Calu3 (cell line): ENCODE results near the gene LRRC42. TPM values are rescaled to one million over a fixed set of nuclear protein-coding genes. Genes with fewer than 3 reads are reported as not detected.

Source experiments
- BruUV-seq: library from RNA; stranded (reverse); fragments of 400-500 nt; replicated peaks from 2 replicates; lab custom pipeline; 2021; lab: Mats Ljungman, UMichigan
- CTCF ChIA-PET: fragments of 300-600 bp; sonication (Branson Sonifier 250); formaldehyde crosslinking; loops from one replicate; lab custom pipeline; 2022; ENCODE audit warnings: antibody characterized with exemption; lab: Charles Lee
- DNase-seq: peaks from one replicate; pipeline ENCODE4 v3.0.0; 2022
- H3K27ac Mint-ChIP-seq: one replicate; pipeline ENCODE4 v1.8.0; 2022; ENCODE audit warnings: mixed read lengths; ENCODE audit not compliant: unreplicated experiment
- H3K27me3 Mint-ChIP-seq: one replicate; pipeline ENCODE4 v1.8.0; 2022; ENCODE audit warnings: mixed read lengths; ENCODE audit not compliant: unreplicated experiment
- H3K36me3 Mint-ChIP-seq: one replicate; pipeline ENCODE4 v1.8.0; 2022; ENCODE audit warnings: mild to moderate bottlenecking, moderate library complexity, mixed read lengths; ENCODE audit not compliant: insufficient read depth, unreplicated experiment
- H3K4me1 Mint-ChIP-seq: one replicate; pipeline ENCODE4 v1.8.0; 2022; ENCODE audit warnings: mild to moderate bottlenecking, low read depth, mixed read lengths; ENCODE audit not compliant: unreplicated experiment
- H3K4me3 Mint-ChIP-seq: one replicate; pipeline ENCODE4 v1.8.0; 2022; ENCODE audit warnings: mild to moderate bottlenecking, low read depth, moderate library complexity, mixed read lengths; ENCODE audit not compliant: unreplicated experiment
- H3K9me3 Mint-ChIP-seq: one replicate; pipeline ENCODE4 v1.8.0; 2022; ENCODE audit warnings: low read depth, mixed read lengths; ENCODE audit not compliant: unreplicated experiment
- CTCF ChIP-seq: fragments of 200-600 bp; IDR thresholded peaks from one replicate; pipeline ENCODE4 v1.8.0; 2022; ENCODE audit warnings: antibody characterized with exemption; ENCODE audit not compliant: unreplicated experiment
- intact Hi-C: fragments of 100-400 bp; cut with micrococcal nuclease; formaldehyde crosslinking; loops from one replicate; pipeline ENCODE4 v1.10.0; 2022; ENCODE audit not compliant: unreplicated experiment
- total RNA-seq: library from RNA; stranded (reverse); gene quantifications from 2 replicates; pipeline ENCODE4 v1.2.3, GENCODE V29; 2022

Gene LRRC42
- total RNA-seq, 1 experiment from 2014 or later: 24.9 TPM

- Mint-ChIP-seq H3K27me3 (no peaks in the 10 kb centered on the region), H3K4me3 (no peak overlapping the region), H3K4me1 (peaks cover 9% of the 10 kb centered on the region), H3K27ac (no peak overlapping the region), H3K36me3 (no peaks in the 10 kb centered on the region), H3K9me3 (no peaks in the 10 kb centered on the region)
- DNase-seq: no peak
- intact Hi-C loops: no loop called here
- CTCF ChIA-PET: interaction anchor here (0.5 kb wide), 1 partner anchor 79 kb away, joined by 3 read pairs; no protein-coding TSS in a partner anchor
- no peak for TF ChIP-seq CTCF
- BruUV-seq: no TSS peak
Measured at GRCh38 chr1:53971718-53972117, 25.6 kb downstream of the LRRC42 start.

- H3K4me3 Mint-ChIP-seq: no peak overlapping the region
- CTCF ChIA-PET: interaction anchor here (0.6 to 1.5 kb wide), 2 partner anchors 77 to 218 kb away, joined by 4 read pairs; partner anchors contain the start of genes TCEANC2 and TMEM59
- BruUV-seq: no TSS peak
- DNase-seq: no peak
- no peaks in the 10 kb centered on the region for H3K9me3 Mint-ChIP-seq
- H3K4me1 Mint-ChIP-seq: no peaks in the 10 kb centered on the region
- no peaks in the 10 kb centered on the region for H3K36me3 Mint-ChIP-seq
- no peak for TF ChIP-seq CTCF
- intact Hi-C loops: no loop called here
- no peaks in the 10 kb centered on the region for H3K27me3 Mint-ChIP-seq
- H3K27ac Mint-ChIP-seq: no peak overlapping the region
Measured at GRCh38 chr1:53975861-53976260, 29.7 kb downstream of the LRRC42 start.

GRCh38 chr1:53979712-53980450 lies 33.7 kb downstream of the LRRC42 start:
- H3K36me3 Mint-ChIP-seq: peaks cover 5% of the 10 kb centered on the region

GRCh38 chr1:53981220-53981619 lies 35.1 kb downstream of the LRRC42 start:
- Mint-ChIP-seq H3K27ac (no peak overlapping the region), H3K36me3 (peaks cover 5% of the 10 kb centered on the region), H3K9me3 (no peaks in the 10 kb centered on the region), H3K27me3 (no peaks in the 10 kb centered on the region), H3K4me3 (no peak overlapping the region), H3K4me1 (peaks cover 12% of the 10 kb centered on the region)
- intact Hi-C loops: no loop called here
- TF ChIP-seq CTCF: no peak
- no peak for DNase-seq
- no TSS peak for BruUV-seq
- CTCF ChIA-PET: no interaction called here

More at GRCh38 chr1:53979712-53980450, 33.7 kb downstream of the LRRC42 start:
- no TSS peak for BruUV-seq
- no peak for DNase-seq
- peaks cover 12% of the 10 kb centered on the region for H3K4me1 Mint-ChIP-seq
- no peak for TF ChIP-seq CTCF
- intact Hi-C loops: no loop called here
- no peak overlapping the region for H3K4me3 Mint-ChIP-seq
- no peaks in the 10 kb centered on the region for H3K9me3 Mint-ChIP-seq
- no peaks in the 10 kb centered on the region for H3K27me3 Mint-ChIP-seq
- CTCF ChIA-PET: interaction anchor here (0.6 kb wide), 1 partner anchor 11 kb away, joined by 5 read pairs; no protein-coding TSS in a partner anchor
- H3K27ac Mint-ChIP-seq: no peak overlapping the region
